GM18951 (cell line): Measurements from ENCODE around the gene RBM3.
"Not testable (repeated sequence)": the region's sequence is repeated elsewhere in the genome, so short reads cannot be mapped to it uniquely, and the experiment has no call there.

Experiments used
- POLR2A ChIP-seq: IDR thresholded peaks from 4 replicates; pipeline ENCODE4 v1.6.1; 2011; ENCODE audit warnings: mild to moderate bottlenecking; ENCODE audit not compliant: insufficient read length, insufficient read depth; ENCODE audit errors: extremely low read depth
- in situ Hi-C: fragments of 300-500 bp; cut with MboI; formaldehyde crosslinking; loops from one replicate; pipeline ENCODE4 v1.12.0; 2022; ENCODE audit warnings: low sequenced_read_pairs, mixed read lengths, inconsistent platforms; ENCODE audit not compliant: unreplicated experiment

Gene RBM3

GRCh38 chrX:48574270-48575266 is at the start of gene RBM3:
RBM3 (plus strand) TSS chrX:48574484; CDS start chrX:48575181, 697 bp downstream.
- in situ Hi-C loops: no loop called here
- TF ChIP-seq POLR2A: peak; percentile 78

GRCh38 chrX:48525853-48526252 is 48.4 kb upstream of the RBM3 start:
- in situ Hi-C loops: not testable (repeated sequence)

- in situ Hi-C loops: no loop called here
- TF ChIP-seq POLR2A: no peak
These were observed 43.5 kb upstream of the RBM3 start for GRCh38 chrX:48530736-48531135.

GRCh38 chrX:48531358-48531959 is 42.8 kb upstream of the RBM3 start:
- in situ Hi-C loops: no loop called here
- no peak for TF ChIP-seq POLR2A

- in situ Hi-C loops: no loop called here
- no peak for TF ChIP-seq POLR2A
These were observed 42.1 kb upstream of the RBM3 start for GRCh38 chrX:48532161-48532560.

- no peak for TF ChIP-seq POLR2A
- in situ Hi-C loops: no loop called here
These were observed 41.1 kb upstream of the RBM3 start for GRCh38 chrX:48533165-48533564.

- no peak for TF ChIP-seq POLR2A
- in situ Hi-C loops: no loop called here
These were observed 35.5 kb upstream of the RBM3 start for GRCh38 chrX:48538641-48539344.

- peak; percentile 60 for TF ChIP-seq POLR2A
- in situ Hi-C loops: no loop called here
These were observed 34.8 kb upstream of the RBM3 start, which contains the start of gene TBC1D25 for GRCh38 chrX:48539345-48540027. TBC1D25 (plus strand) TSS chrX:48539714; CDS start chrX:48539798, 84 bp downstream.

- no peak for TF ChIP-seq POLR2A
- in situ Hi-C loops: no loop called here
These were observed 34.3 kb upstream of the RBM3 start for GRCh38 chrX:48540028-48540375.

GRCh38 chrX:48540480-48540879 is 33.8 kb upstream of the RBM3 start:
- in situ Hi-C loops: no loop called here
- no peak for TF ChIP-seq POLR2A

- in situ Hi-C loops: no loop called here
- TF ChIP-seq POLR2A: no peak
These were observed 33.0 kb upstream of the RBM3 start for GRCh38 chrX:48541140-48541814.

- in situ Hi-C loops: no loop called here
- no peak for TF ChIP-seq POLR2A
These were observed 25.4 kb upstream of the RBM3 start for GRCh38 chrX:48548871-48549270.

- in situ Hi-C loops: not testable (repeated sequence)
These were observed 18.5 kb upstream of the RBM3 start for GRCh38 chrX:48555731-48556325.
